H1 (cell line): ENCODE data around the gene RNF220. TPM values are rescaled to one million over a fixed set of nuclear protein-coding genes. Genes with fewer than 3 reads are reported as not detected.

Experiments
- GTF2F1 ChIP-seq: IDR thresholded peaks from 2 replicates; pipeline ENCODE4 v1.6.1; 2012; ENCODE audit warnings: low read depth, low read length, improper control_type of control experiment, borderline replicate concordance
- SP2 ChIP-seq: IDR thresholded peaks from 2 replicates; pipeline ENCODE4 v1.6.1; 2012; ENCODE audit warnings: mild to moderate bottlenecking, low read length, inconsistent platforms
- polyA plus RNA-seq, 7 experiments: library from polyadenylated mRNA; depleted of rRNA in 3 of 7; stranded (reverse) in 5 of 7; unstranded in 2 of 7; fragments of >200 nt in 5 of 7; fragments of 200-250 nt in 2 of 7; gene quantifications; 1 replicate in 5 of 7; 2 replicates in 1 of 7; 4 replicates in 1 of 7; pipeline versions ENCODE4 v1.2.1 to v1.2.3, GENCODE V29; 2011 to 2013; ENCODE audit warnings: missing spikeins in 2 of 7, mixed read lengths in 2 of 7
- total RNA-seq: library from RNA; stranded (reverse); fragmentation: NEBNext Ultra II Directional; extraction: Animal tissue kit (Norgen Biotek cat#: 25700); gene quantifications from 2 replicates; pipeline ENCODE4 v1.2.1, GENCODE V29; 2021
- TF ChIP-seq, protein P1 (sequence below): fragments of 300-600 bp; sonication (generic); IDR thresholded peaks from 2 replicates; pipeline ENCODE4 v1.7.1; 2012; ENCODE audit warnings: low read length, moderate library complexity, mild to moderate bottlenecking, inconsistent platforms; ENCODE audit not compliant: insufficient replicate concordance

Gene RNF220
- total and polyA plus RNA-seq, 2 of the 8 experiments (the other 6 are each of a cell fraction or from before 2014, with no cell fraction given) = 123 to 160 TPM

- TF ChIP-seq, protein P1, sequence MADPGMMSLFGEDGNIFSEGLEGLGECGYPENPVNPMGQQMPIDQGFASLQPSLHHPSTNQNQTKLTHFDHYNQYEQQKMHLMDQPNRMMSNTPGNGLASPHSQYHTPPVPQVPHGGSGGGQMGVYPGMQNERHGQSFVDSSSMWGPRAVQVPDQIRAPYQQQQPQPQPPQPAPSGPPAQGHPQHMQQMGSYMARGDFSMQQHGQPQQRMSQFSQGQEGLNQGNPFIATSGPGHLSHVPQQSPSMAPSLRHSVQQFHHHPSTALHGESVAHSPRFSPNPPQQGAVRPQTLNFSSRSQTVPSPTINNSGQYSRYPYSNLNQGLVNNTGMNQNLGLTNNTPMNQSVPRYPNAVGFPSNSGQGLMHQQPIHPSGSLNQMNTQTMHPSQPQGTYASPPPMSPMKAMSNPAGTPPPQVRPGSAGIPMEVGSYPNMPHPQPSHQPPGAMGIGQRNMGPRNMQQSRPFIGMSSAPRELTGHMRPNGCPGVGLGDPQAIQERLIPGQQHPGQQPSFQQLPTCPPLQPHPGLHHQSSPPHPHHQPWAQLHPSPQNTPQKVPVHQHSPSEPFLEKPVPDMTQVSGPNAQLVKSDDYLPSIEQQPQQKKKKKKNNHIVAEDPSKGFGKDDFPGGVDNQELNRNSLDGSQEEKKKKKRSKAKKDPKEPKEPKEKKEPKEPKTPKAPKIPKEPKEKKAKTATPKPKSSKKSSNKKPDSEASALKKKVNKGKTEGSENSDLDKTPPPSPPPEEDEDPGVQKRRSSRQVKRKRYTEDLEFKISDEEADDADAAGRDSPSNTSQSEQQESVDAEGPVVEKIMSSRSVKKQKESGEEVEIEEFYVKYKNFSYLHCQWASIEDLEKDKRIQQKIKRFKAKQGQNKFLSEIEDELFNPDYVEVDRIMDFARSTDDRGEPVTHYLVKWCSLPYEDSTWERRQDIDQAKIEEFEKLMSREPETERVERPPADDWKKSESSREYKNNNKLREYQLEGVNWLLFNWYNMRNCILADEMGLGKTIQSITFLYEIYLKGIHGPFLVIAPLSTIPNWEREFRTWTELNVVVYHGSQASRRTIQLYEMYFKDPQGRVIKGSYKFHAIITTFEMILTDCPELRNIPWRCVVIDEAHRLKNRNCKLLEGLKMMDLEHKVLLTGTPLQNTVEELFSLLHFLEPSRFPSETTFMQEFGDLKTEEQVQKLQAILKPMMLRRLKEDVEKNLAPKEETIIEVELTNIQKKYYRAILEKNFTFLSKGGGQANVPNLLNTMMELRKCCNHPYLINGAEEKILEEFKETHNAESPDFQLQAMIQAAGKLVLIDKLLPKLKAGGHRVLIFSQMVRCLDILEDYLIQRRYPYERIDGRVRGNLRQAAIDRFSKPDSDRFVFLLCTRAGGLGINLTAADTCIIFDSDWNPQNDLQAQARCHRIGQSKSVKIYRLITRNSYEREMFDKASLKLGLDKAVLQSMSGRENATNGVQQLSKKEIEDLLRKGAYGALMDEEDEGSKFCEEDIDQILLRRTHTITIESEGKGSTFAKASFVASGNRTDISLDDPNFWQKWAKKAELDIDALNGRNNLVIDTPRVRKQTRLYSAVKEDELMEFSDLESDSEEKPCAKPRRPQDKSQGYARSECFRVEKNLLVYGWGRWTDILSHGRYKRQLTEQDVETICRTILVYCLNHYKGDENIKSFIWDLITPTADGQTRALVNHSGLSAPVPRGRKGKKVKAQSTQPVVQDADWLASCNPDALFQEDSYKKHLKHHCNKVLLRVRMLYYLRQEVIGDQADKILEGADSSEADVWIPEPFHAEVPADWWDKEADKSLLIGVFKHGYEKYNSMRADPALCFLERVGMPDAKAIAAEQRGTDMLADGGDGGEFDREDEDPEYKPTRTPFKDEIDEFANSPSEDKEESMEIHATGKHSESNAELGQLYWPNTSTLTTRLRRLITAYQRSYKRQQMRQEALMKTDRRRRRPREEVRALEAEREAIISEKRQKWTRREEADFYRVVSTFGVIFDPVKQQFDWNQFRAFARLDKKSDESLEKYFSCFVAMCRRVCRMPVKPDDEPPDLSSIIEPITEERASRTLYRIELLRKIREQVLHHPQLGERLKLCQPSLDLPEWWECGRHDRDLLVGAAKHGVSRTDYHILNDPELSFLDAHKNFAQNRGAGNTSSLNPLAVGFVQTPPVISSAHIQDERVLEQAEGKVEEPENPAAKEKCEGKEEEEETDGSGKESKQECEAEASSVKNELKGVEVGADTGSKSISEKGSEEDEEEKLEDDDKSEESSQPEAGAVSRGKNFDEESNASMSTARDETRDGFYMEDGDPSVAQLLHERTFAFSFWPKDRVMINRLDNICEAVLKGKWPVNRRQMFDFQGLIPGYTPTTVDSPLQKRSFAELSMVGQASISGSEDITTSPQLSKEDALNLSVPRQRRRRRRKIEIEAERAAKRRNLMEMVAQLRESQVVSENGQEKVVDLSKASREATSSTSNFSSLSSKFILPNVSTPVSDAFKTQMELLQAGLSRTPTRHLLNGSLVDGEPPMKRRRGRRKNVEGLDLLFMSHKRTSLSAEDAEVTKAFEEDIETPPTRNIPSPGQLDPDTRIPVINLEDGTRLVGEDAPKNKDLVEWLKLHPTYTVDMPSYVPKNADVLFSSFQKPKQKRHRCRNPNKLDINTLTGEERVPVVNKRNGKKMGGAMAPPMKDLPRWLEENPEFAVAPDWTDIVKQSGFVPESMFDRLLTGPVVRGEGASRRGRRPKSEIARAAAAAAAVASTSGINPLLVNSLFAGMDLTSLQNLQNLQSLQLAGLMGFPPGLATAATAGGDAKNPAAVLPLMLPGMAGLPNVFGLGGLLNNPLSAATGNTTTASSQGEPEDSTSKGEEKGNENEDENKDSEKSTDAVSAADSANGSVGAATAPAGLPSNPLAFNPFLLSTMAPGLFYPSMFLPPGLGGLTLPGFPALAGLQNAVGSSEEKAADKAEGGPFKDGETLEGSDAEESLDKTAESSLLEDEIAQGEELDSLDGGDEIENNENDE = no peak
- TF ChIP-seq GTF2F1 = no peak
- no peak for TF ChIP-seq SP2
- TF ChIP-seq, all 59 proteins: peak for 0
These were observed 255.1 kb downstream of the RNF220 start (continued) for GRCh38 chr1:44660176-44660575.
